Fibroblast of lung (primary cell): ENCODE results near the gene GLDN.

Source experiments
- CTCF ChIP-seq, 2 donors: IDR thresholded peaks in 1 of 2; conservative IDR thresholded peaks in 1 of 2; 1 replicate in 1 of 2; 2 replicates in 1 of 2; pipeline ENCODE4 v1.5.1; 2011 to 2012; ENCODE audit warnings: low read length in 2 of 2, control low read depth in 1 of 2, inconsistent platforms in 1 of 2, low read depth in 1 of 2, mild to moderate bottlenecking in 1 of 2
- EZH2 ChIP-seq: IDR thresholded peaks from 2 replicates; pipeline ENCODE4 v1.5.1; 2012; ENCODE audit warnings: low read length, control low read depth, mild to moderate bottlenecking; ENCODE audit errors: missing control alignments

- no peak for TF ChIP-seq EZH2
- TF ChIP-seq CTCF (conservative IDR thresholded peaks at IDR 0.05 in 1 of 2, IDR thresholded peaks at IDR 0.05 in 1 of 2; ENCODE audit: low read depth in 1 of 2, low read length in 2 of 2): no peak
These were observed 108.5 kb downstream of the GLDN start for GRCh38 chr15:51450001-51450400.
